Adrenal gland (tissue), 12 donors: ENCODE results near the gene WWOX. TPM values are rescaled to one million over a fixed set of nuclear protein-coding genes. Genes with fewer than 3 reads are reported as not detected.

Experiments used
- DNase-seq, 7 donors: peaks; one replicate each; pipeline ENCODE4 v3.0.0-alpha.2; 2019 to 2020
- H3K27ac ChIP-seq, 5 donors: fragments of 200-600 bp; sonication (generic) in 4 of 5; 1 replicate in 3 of 5; 2 replicates in 2 of 5; pipeline versions ENCODE4 v1.5.1 to v1.8.0; 2016 to 2020; ENCODE audit warnings: mild to moderate bottlenecking in 1 of 5
- H3K27me3 ChIP-seq: fragments of 200-600 bp; 2 replicates; pipeline ENCODE4 v1.8.0; 2021
- H3K36me3 ChIP-seq, 2 donors: fragments of 200-600 bp; replicated peaks in 1 of 2; 1 replicate in 1 of 2; 2 replicates in 1 of 2; pipeline versions ENCODE4 v1.5.1 to v1.8.0; 2018 to 2022
- H3K4me1 ChIP-seq, 2 donors: fragments of 200-600 bp; replicated peaks in 1 of 2; 1 replicate in 1 of 2; 2 replicates in 1 of 2; pipeline versions ENCODE4 v1.5.1 to v1.8.0; 2018 to 2021
- H3K4me3 ChIP-seq, 4 donors: fragments of 200-600 bp; sonication (generic) in 3 of 4; one replicate each; pipeline ENCODE4 v1.5.1; 2016 to 2018
- H3K9me3 ChIP-seq, 3 donors: fragments of 200-600 bp; sonication (generic) in 1 of 3; replicated peaks in 1 of 3; 1 replicate in 2 of 3; 2 replicates in 1 of 3; pipeline versions ENCODE4 v1.5.1 to v1.8.0; 2016 to 2021
- POLR2A ChIP-seq, 2 donors: fragments of 450-650 bp; IDR thresholded peaks; one replicate each; pipeline ENCODE4 v1.6.1; 2017; ENCODE audit warnings: antibody characterized with exemption in 2 of 2, mild to moderate bottlenecking in 2 of 2, moderate library complexity in 1 of 2
- WGBS, 4 donors: extraction: QIAGEN DNeasy Blood & Tissue Kit in 2 of 4; methylation state at CpG; one replicate each; pipeline versions ENCODE4 v1.1.5 to v1.1.7; 2013 to 2017; 5-methylcytosine and 5-hydroxymethylcytosine counted together
- intact Hi-C, 2 donors: fragments of 100-400 bp; cut with DNase I; formaldehyde crosslinking; loops; one replicate each; pipeline versions ENCODE4 v1.14.1 to v1.15.0; 2022 to 2023
- polyA plus RNA-seq, 3 donors: library from polyadenylated mRNA; stranded (reverse); fragments of 200-250 nt in 2 of 3; fragments of 350-450 nt in 1 of 3; fragmentation: Illumina TruSeq in 1 of 3; extraction: RNeasy Lipid Tissue Mini Kit (QIAGEN cat#74804) in 1 of 3; gene quantifications; one replicate each; pipeline ENCODE4 v1.2.3, GENCODE V29; 2013 to 2014
- total RNA-seq, 9 donors: library from RNA; depleted of rRNA in 4 of 9; stranded (reverse); fragments of >200 nt in 4 of 9; fragments of 120-200 nt in 1 of 9; fragmentation: NEBNext Ultra II Directional in 1 of 9; extraction: Animal tissue kit (Norgen Biotek cat#: 25700) in 1 of 9; gene quantifications; one replicate each; pipeline versions ENCODE4 v1.1.0 to v1.2.4, GENCODE V29; 2013 to 2023
- TF ChIP-seq, protein P1 (sequence below), 6 experiments: fragments of 450-650 bp in 4 of 6; fragments of 200-600 bp in 2 of 6; sonication (generic) in 1 of 6; IDR thresholded peaks; 1 replicate in 5 of 6; 2 replicates in 1 of 6; pipeline versions ENCODE4 v1.5.1 to v1.8.0; 2016 to 2021; ENCODE audit warnings: antibody characterized with exemption in 6 of 6, mild to moderate bottlenecking in 2 of 6, moderate library complexity in 1 of 6
- donor health status: healthy with polysubstance abuse.
- donor health status: Bipolar disorder and iron deficiency.
- donor health status: DM: yes; HTN: yes; CAD: no.
- donor health status: DM: no; HTN: no; CAD: no.
- donor health status: DM: no; HTN: no; CAD: no.
- donor health status: DM: yes; HTN: yes; CAD: no.

Gene WWOX
- total and polyA plus RNA-seq, 12 donors, result 11.8 to 74.6 (median 20.5) TPM

DNA sequence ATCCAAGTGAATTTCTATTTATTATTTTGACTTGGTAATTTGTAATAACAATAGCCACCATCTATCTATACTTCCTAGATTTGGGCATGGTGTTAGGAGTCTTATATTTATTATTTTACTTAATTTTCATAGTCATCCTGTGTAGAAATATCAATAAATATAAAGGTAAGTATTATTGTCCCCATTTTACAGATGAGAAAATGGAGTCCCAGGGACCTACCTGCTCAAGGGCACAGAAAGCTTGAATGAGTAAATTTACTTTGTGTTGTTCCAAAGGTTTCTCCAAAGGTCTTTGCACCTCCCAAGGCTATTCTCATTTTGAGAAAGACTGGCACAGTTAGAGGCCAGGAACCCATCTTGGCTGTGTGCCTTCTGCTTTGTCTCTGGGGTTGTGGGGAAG lies 738.3 kb downstream of the WWOX start:
- Histone ChIP-seq H3K4me3 (no peak overlapping the region), H3K27ac (no peak overlapping the region), H3K36me3 (no peaks in the 10 kb centered on the region), H3K4me1 (no peaks in the 10 kb centered on the region), H3K27me3 (no peaks in the 10 kb centered on the region), H3K9me3 (no peaks in the 10 kb centered on the region)
- TF ChIP-seq POLR2A (IDR thresholded peaks at IDR 0.05), result no peak
- TF ChIP-seq, protein P1, sequence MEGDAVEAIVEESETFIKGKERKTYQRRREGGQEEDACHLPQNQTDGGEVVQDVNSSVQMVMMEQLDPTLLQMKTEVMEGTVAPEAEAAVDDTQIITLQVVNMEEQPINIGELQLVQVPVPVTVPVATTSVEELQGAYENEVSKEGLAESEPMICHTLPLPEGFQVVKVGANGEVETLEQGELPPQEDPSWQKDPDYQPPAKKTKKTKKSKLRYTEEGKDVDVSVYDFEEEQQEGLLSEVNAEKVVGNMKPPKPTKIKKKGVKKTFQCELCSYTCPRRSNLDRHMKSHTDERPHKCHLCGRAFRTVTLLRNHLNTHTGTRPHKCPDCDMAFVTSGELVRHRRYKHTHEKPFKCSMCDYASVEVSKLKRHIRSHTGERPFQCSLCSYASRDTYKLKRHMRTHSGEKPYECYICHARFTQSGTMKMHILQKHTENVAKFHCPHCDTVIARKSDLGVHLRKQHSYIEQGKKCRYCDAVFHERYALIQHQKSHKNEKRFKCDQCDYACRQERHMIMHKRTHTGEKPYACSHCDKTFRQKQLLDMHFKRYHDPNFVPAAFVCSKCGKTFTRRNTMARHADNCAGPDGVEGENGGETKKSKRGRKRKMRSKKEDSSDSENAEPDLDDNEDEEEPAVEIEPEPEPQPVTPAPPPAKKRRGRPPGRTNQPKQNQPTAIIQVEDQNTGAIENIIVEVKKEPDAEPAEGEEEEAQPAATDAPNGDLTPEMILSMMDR (IDR thresholded peaks at IDR 0.05), result no peak
- intact Hi-C loops, result no loop called here
- DNase-seq, result no peak

DNA sequence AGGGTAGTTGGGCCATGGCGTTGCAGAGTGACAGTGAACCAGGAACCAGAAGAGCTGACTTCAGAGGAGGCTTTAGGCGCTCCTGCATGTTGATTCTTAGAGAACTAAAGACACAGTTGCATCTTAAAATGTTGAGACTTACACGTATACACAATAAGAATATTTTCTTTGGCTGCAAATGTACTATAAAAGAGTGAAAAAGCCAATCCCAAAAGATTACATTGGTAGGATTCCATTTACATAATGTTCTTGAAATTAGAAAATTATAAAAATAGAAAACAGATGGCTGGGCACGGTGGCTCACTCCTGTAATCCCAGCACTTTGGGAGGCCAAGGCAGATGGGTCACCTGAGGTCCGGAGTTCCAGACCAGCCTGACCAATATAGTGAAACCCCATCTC lies 738.8 kb downstream of the WWOX start:
- TF ChIP-seq, protein P1 (IDR thresholded peaks at IDR 0.05), result no peak
- intact Hi-C loops, result no loop called here

DNA sequence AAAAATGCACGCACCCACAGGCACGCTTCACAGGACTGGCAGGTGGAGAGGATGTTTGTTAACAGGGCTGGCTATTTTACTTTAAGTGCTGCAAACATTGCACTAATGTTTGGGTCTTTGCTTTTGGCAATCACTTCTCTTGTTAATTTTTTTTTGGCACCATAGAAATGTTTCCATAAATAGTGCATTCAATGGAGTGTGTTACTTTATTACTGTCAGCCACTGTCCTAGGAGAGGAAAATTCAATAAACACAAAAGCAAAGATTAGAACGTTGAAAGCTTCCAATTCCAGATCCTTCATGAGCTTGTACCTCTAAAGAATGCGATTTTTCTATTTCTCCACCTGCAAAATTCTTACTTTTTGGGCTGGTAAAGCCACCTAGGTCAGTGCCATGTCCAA lies 743.5 kb downstream of the WWOX start:
- H3K27ac ChIP-seq, result no peak overlapping the region
- 72 to 81% (median 78%) methylated on average over 4 of the region's 4 CpGs for WGBS, 4 donors

More for the DNA sequence above, 738.8 kb downstream of the WWOX start:
- Histone ChIP-seq H3K27ac (no peak overlapping the region), H3K27me3 (no peaks in the 10 kb centered on the region), H3K4me1 (no peaks in the 10 kb centered on the region), H3K9me3 (no peaks in the 10 kb centered on the region), H3K4me3 (no peak overlapping the region), H3K36me3 (no peaks in the 10 kb centered on the region)
- 65 to 72% (median 69%) methylated on average over 5 of the region's 5 CpGs for WGBS, 4 donors
- DNase-seq, result no peak

DNA sequence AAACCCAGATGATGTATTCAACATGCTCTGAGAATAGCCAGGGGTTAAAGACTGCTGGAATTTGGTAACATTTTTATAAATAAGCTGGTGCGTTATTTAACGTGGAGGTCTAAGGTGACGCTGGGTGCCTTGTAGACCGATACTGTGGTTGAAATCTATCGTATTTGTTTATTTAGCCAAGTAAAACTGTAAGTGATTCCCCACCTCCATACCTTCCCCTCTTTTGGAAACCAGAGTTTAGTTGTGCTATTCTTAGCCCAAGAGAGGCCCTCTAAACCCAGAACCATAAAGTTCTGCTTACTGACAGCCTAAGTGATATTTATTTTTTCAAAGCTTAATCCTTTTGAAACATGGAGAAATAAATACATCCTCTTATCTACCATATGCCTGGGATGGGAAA lies 744.5 kb downstream of the WWOX start:
- intact Hi-C loops, result no loop called here
- Histone ChIP-seq H3K9me3 (no peaks in the 10 kb centered on the region), H3K4me3 (no peak overlapping the region), H3K27me3 (no peaks in the 10 kb centered on the region), H3K36me3 (no peaks in the 10 kb centered on the region), H3K4me1 (peaks cover 0 to 4% of the 10 kb centered on the region in 2 donors), H3K27ac (no peak overlapping the region)
- DNase-seq, result no peak
- TF ChIP-seq, protein P1 (IDR thresholded peaks at IDR 0.05), result no peak
- TF ChIP-seq POLR2A (IDR thresholded peaks at IDR 0.05), result no peak
- 74 to 91% (median 77%) methylated on average over 5 of the region's 5 CpGs for WGBS, 4 donors

More for the DNA sequence above, 743.5 kb downstream of the WWOX start:
- Histone ChIP-seq H3K4me1 (peaks cover 0 to 4% of the 10 kb centered on the region in 2 donors), H3K9me3 (no peaks in the 10 kb centered on the region), H3K4me3 (no peak overlapping the region), H3K27me3 (no peaks in the 10 kb centered on the region), H3K36me3 (no peaks in the 10 kb centered on the region)
- TF ChIP-seq, protein P1 (IDR thresholded peaks at IDR 0.05), result no peak
- TF ChIP-seq POLR2A (IDR thresholded peaks at IDR 0.05), result no peak
- intact Hi-C loops, result no loop called here
- no peak for DNase-seq
